ENCODE results near the gene TRRAP. TPM values are rescaled to one million over a fixed set of nuclear protein-coding genes. Genes with fewer than 3 reads are reported as not detected.

TRRAP gene
- total and polyA plus RNA-seq, 2 of the 8 experiments (the other 6 are each of a cell fraction or from before 2014, with no cell fraction given) = 21.7 to 48.6 TPM

DNA sequence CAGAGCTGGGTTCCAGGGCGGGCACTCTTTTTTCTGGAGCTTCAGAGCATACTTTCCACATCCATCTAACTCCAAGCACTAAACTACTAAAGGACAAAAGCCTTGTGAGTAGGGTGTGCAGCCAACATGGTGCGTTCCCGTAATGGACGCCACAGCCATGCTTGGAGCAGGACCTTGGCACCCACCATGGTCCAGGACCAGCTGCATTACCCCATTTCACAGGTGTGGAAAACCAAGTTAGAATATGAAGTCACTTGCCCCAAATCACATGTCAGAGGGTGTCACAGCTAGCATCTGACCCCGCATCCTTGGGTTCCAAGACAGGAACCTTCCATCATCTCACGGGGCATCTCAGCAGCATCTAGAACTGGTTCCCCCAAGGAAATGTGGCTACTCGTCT lies 153.2 kb downstream of the TRRAP start:
- H3K18ac ChIP-seq (ENCODE audit: extremely low read depth, low read length) = no peak overlapping the region
- no peaks in the 10 kb centered on the region for H3K9me3 ChIP-seq (ENCODE audit: insufficient read depth in 2 of 2, low read depth in 1 of 2, low read length in 1 of 2)
- no peak overlapping the region for H2AK5ac ChIP-seq (ENCODE audit: low read depth, low read length)
- no peak overlapping the region for H3K9ac ChIP-seq (replicated peaks in 1 of 4; ENCODE audit: extremely low read depth in 1 of 4, low read depth in 3 of 4, low read length in 3 of 4)
- H3K23ac ChIP-seq (ENCODE audit: insufficient read length) = no peak overlapping the region
- CTCF ChIA-PET (ENCODE audit: partially characterized antibody) = interaction anchor here (0.6 to 2.0 kb wide), 5 partner anchors 8 to 465 kb away, joined by 3 to 12 read pairs (median 3); no protein-coding TSS in a partner anchor
- no peak overlapping the region for H3K14ac ChIP-seq (ENCODE audit: insufficient read length)
- H3K79me2 ChIP-seq (ENCODE audit: control insufficient read depth in 1 of 2, insufficient read depth in 2 of 2, low read length in 2 of 2) = no peaks in the 10 kb centered on the region
- H4K20me1 ChIP-seq (replicated peaks in 1 of 2; ENCODE audit: control insufficient read depth in 1 of 2, insufficient read depth in 2 of 2, low read length in 2 of 2) = peaks cover 6% of the 10 kb centered on the region in 2 experiments
- no peak overlapping the region for H4K5ac ChIP-seq (ENCODE audit: insufficient read length, low read depth, low read length)
- POLR2A ChIA-PET (ENCODE audit: partially characterized antibody) = no interaction called here
- H2BK120ac ChIP-seq (replicated peaks; ENCODE audit: low read depth, low read length) = no peak overlapping the region
- no peak overlapping the region for H2BK15ac ChIP-seq (ENCODE audit: low read length)
- FAIRE-seq = no peak
- no peaks in the 10 kb centered on the region; the same call in 1 of the 2 replicates for H3K79me1 ChIP-seq (ENCODE audit: low read depth, low read length)
- no peak overlapping the region for H2BK5ac ChIP-seq (ENCODE audit: low read depth, low read length)
- no peaks in the 10 kb centered on the region for H3K23me2 ChIP-seq (ENCODE audit: low read depth, low read length)
- 0 out of 7 replicates have a peak, but pooled peaks cover 0 to 3% (median 0%) of the 10 kb centered on the region in 4 experiments for H3K4me1 ChIP-seq (replicated peaks in 1 of 4; ENCODE audit: control insufficient read depth in 3 of 4, insufficient read depth in 4 of 4, low read length in 3 of 4)
- H3K4me3 ChIP-seq (ENCODE audit: extremely low read depth in 1 of 4, insufficient read depth in 2 of 4, low read depth in 3 of 4, low read length in 4 of 4) = no peak overlapping the region
- 93% methylated on average over 7 of the region's 7 CpGs; no CpG with 5 or more reads in 1 of the 2 experiments for WGBS, 2 experiments (ENCODE audit: extremely low coverage in 1 of 2, insufficient coverage in 1 of 2, insufficient read length in 1 of 2, insufficient replicate concordance in 2 of 2, low coverage in 1 of 2, low lambda C conversion rate in 2 of 2, missing lambda C conversion rate in 1 of 2)
- H2BK20ac ChIP-seq (ENCODE audit: low read length) = no peak overlapping the region
- no peak overlapping the region for H3K56ac ChIP-seq (replicated peaks; ENCODE audit: insufficient read length, low read depth, low read length)
- H3K27ac ChIP-seq (ENCODE audit: low read depth, low read length) = no peak overlapping the region
- H3K27me3 ChIP-seq (replicated peaks in 1 of 4; ENCODE audit: control insufficient read depth in 3 of 4, extremely low read depth in 1 of 4, insufficient read depth in 3 of 4, low read length in 3 of 4) = no peaks in the 10 kb centered on the region
- H4K91ac ChIP-seq (replicated peaks; ENCODE audit: insufficient read length, low read length) = no peak overlapping the region
- H3K36me3 ChIP-seq (ENCODE audit: control insufficient read depth in 2 of 4, insufficient read depth in 4 of 4, low read length in 3 of 4) = peaks cover 27 to 74% (median 56%) of the 10 kb centered on the region in 4 experiments
- H2BK12ac ChIP-seq (ENCODE audit: low read depth, low read length) = no peak overlapping the region
- H4K8ac ChIP-seq (ENCODE audit: extremely low read depth, insufficient read depth, low read length) = no peak overlapping the region
- H2AFZ ChIP-seq (ENCODE audit: low read length) = no peak overlapping the region
- H3K4ac ChIP-seq (replicated peaks; ENCODE audit: insufficient read length, low read depth, low read length) = no peak overlapping the region
- H3K4me2 ChIP-seq (ENCODE audit: insufficient read depth in 1 of 2, low read depth in 2 of 2, low read length in 2 of 2) = no peak overlapping the region
- no peak for DNase-seq (ENCODE audit: low read depth in 1 of 2, low spot score in 2 of 2)
- TF ChIP-seq BCL11A (IDR thresholded peaks at IDR 0.05; ENCODE audit: low read depth in 2 of 2, low read length in 2 of 2) = no peak
- TF ChIP-seq TAF7 (optimal IDR thresholded peaks at IDR 0.05; ENCODE audit: borderline replicate concordance, low read depth, low read length) = no peak
- no peak for TF ChIP-seq KDM5A (IDR thresholded peaks at IDR 0.05; ENCODE audit: low read length)
- no peak for TF ChIP-seq RAD21 (IDR thresholded peaks at IDR 0.05 in 1 of 2, conservative IDR thresholded peaks at IDR 0.05 in 1 of 2; ENCODE audit: low read depth in 2 of 2, low read length in 2 of 2)
- TF ChIP-seq CREB1 (IDR thresholded peaks at IDR 0.05) = no peak
- no peak for TF ChIP-seq EZH2 (IDR thresholded peaks at IDR 0.05; ENCODE audit: low read depth, low read length, severe bottlenecking)
- TF ChIP-seq NRF1 (IDR thresholded peaks at IDR 0.05; ENCODE audit: low read depth, low read length) = no peak
- TF ChIP-seq ATF3 (IDR thresholded peaks at IDR 0.05; ENCODE audit: insufficient read depth, low read depth, low read length) = no peak
- no peak for TF ChIP-seq RBBP5 (IDR thresholded peaks at IDR 0.05; ENCODE audit: borderline replicate concordance, low read depth, low read length)
- no peak for TF ChIP-seq JUN (IDR thresholded peaks at IDR 0.05; ENCODE audit: low read depth, low read length)
- TF ChIP-seq TCF12 (IDR thresholded peaks at IDR 0.05; ENCODE audit: low read depth, low read length) = no peak
- TF ChIP-seq KDM1A (IDR thresholded peaks at IDR 0.05; ENCODE audit: borderline replicate concordance, low read length) = no peak
- no peak for TF ChIP-seq CTBP2 (IDR thresholded peaks at IDR 0.05; ENCODE audit: borderline replicate concordance, insufficient read depth, insufficient read length, low read length)

All from H1 (cell line).